H1 (cell line): Measurements from ENCODE around the gene TPSB2.
"Not testable (repeated sequence)": the region's sequence is repeated elsewhere in the genome, so short reads cannot be mapped to it uniquely, and the experiment has no call there.

Source experiments
- BRCA1 ChIP-seq: IDR thresholded peaks from 2 replicates; pipeline ENCODE4 v1.6.1; 2012; ENCODE audit warnings: low read depth, low read length, improper control_type of control experiment
- CTCF ChIP-seq, 3 experiments: IDR thresholded peaks; 1 replicate in 2 of 3; 2 replicates in 1 of 3; pipeline versions ENCODE4 v1.5.1 to v1.6.1; 2011; ENCODE audit warnings: low read length in 3 of 3, mild to moderate bottlenecking in 3 of 3, inconsistent platforms in 2 of 3, low read depth in 1 of 3, moderate library complexity in 1 of 3; ENCODE audit not compliant: insufficient read depth in 1 of 3; ENCODE audit errors: control extremely low read depth in 1 of 3
- JUND ChIP-seq: IDR thresholded peaks from 2 replicates; pipeline ENCODE4 v1.6.1; 2011; ENCODE audit warnings: mild to moderate bottlenecking, improper control_type of control experiment, low read length
- POLR2A ChIP-seq, 2 experiments: IDR thresholded peaks; 1 replicate in 1 of 2; 2 replicates in 1 of 2; pipeline ENCODE4 v1.6.1; 2011; ENCODE audit warnings: low read depth in 2 of 2, low read length in 2 of 2, mild to moderate bottlenecking in 2 of 2; ENCODE audit errors: control extremely low read depth in 1 of 2
- RAD21 ChIP-seq, 2 experiments: IDR thresholded peaks in 1 of 2; conservative IDR thresholded peaks in 1 of 2; 2 replicates each; pipeline ENCODE4 v1.6.1; 2011; ENCODE audit warnings: low read depth in 2 of 2, low read length in 2 of 2, improper control_type of control experiment in 1 of 2, inconsistent platforms in 1 of 2, mild to moderate bottlenecking in 1 of 2, moderate library complexity in 1 of 2
- SIX5 ChIP-seq: IDR thresholded peaks from 2 replicates; pipeline ENCODE4 v1.6.1; 2011; ENCODE audit warnings: mild to moderate bottlenecking, low read depth, low read length
- USF2 ChIP-seq: IDR thresholded peaks from 2 replicates; pipeline ENCODE4 v1.6.1; 2011; ENCODE audit warnings: low read length, improper control_type of control experiment
- YY1 ChIP-seq: IDR thresholded peaks from 2 replicates; pipeline ENCODE4 v1.6.1; 2011; ENCODE audit warnings: low read depth, mild to moderate bottlenecking, low read length

- TF ChIP-seq CTCF (IDR thresholded peaks at IDR 0.05; ENCODE audit: control extremely low read depth in 1 of 3, insufficient read depth in 1 of 3, low read depth in 1 of 3, low read length in 3 of 3); SIX5; RAD21 (IDR thresholded peaks at IDR 0.05 in 1 of 2, conservative IDR thresholded peaks at IDR 0.05 in 1 of 2; ENCODE audit: low read depth in 2 of 2, low read length in 2 of 2); JUND; POLR2A (IDR thresholded peaks at IDR 0.05; ENCODE audit: control extremely low read depth in 1 of 2, low read depth in 2 of 2, low read length in 2 of 2); USF2; YY1; BRCA1: not testable (repeated sequence)
Measured at GRCh38 chr16:1190789-1191188, 39.2 kb downstream of the TPSB2 start.
